ENCODE results near the gene IQCE.

Gene IQCE

GRCh38 chr7:2660359-2661095 lies 101.7 kb downstream of the IQCE start:
- DNase-seq (ENCODE audit: low read depth in 1 of 2, low spot score in 1 of 2): no peak

DNA sequence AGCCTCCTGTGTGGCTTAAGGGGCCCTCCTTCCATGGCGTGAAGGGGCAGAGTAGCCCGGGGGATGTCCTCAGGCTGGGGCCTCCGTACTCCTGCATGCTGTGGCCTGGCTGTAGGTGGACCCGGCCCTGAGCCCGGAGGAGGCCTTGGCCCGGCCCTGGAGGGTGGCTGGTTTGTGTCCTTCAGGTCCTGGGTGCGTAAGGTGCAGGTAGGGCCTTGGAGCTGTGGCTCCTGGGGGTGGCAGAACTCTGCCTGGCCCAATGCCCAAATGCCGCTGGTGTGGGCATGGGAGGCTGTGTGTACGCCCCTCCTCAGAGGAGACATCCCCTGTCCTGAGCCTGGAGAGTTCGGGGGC lies 102.3 kb downstream of the IQCE start:
- no peak for DNase-seq (ENCODE audit: low read depth in 1 of 2, low spot score in 1 of 2)

GRCh38 chr7:2661602-2662272 lies 103.0 kb downstream of the IQCE start:
- no peak for DNase-seq (ENCODE audit: low read depth in 1 of 2, low spot score in 1 of 2)

- no peak for DNase-seq (ENCODE audit: low read depth in 1 of 2, low spot score in 1 of 2)
Measured at GRCh38 chr7:2662273-2663120, 103.7 kb downstream of the IQCE start.

GRCh38 chr7:2663121-2663886 lies 104.5 kb downstream of the IQCE start:
- no peak for DNase-seq (ENCODE audit: low read depth in 1 of 2, low spot score in 1 of 2)

DNA sequence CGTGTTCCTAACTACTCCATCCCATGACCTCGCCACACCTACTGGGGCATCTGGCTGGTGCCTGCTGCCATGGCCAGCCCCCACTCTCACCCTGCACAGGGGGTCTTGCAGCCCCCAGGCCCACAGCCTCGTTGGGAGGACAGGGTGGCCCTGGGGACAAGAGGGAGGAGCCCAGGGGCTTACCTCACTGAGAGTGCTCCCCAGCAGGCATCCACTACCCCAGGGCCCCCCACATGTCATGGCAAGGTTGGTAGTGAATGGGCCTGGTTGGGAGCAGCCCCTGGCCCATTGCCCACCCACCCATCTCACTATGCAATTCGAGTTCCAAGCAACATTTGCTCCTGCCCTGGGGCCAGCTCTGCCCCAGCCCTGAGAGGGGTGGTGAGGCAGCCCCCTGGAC lies 105.2 kb downstream of the IQCE start:
- no peak for DNase-seq (ENCODE audit: low read depth in 1 of 2, low spot score in 1 of 2)

Data from activated CD4-positive, alpha-beta T cell treated with anti-CD3 and anti-CD28 coated beads, Interleukin-2, amount 50 U/mL, for 24 hours (primary cell).